IMR-90 (cell line): ENCODE data around the gene ZNF575. TPM values are rescaled to one million over a fixed set of nuclear protein-coding genes. Genes with fewer than 3 reads are reported as not detected.

Experiments
- ATAC-seq: fragments of 200-7000 bp; cut with Tn5 transposase; 2 replicates; pipeline ENCODE4 v1.9.1; 2020; ENCODE audit warnings: low read depth, mild to moderate bottlenecking, moderate library complexity
- BruUV-seq: library from RNA; stranded (reverse); fragments of 400-500 nt; replicated peaks from 2 replicates; lab custom pipeline; 2021; lab: Mats Ljungman, UMichigan
- CTCF ChIA-PET: fragments of 300-600 bp; formaldehyde crosslinking; extraction: SDS; loops from one replicate; lab custom pipeline; 2021; ENCODE audit warnings: antibody characterized with exemption; lab: Yijun Ruan, JAX
- POLR2A ChIA-PET: fragments of 300-600 bp; sonication (Branson Sonifier 250); formaldehyde crosslinking; loops from one replicate; lab custom pipeline; 2022; ENCODE audit warnings: antibody characterized with exemption; ENCODE audit not compliant: unreplicated experiment; lab: Charles Lee
- DNase-seq: peaks from one replicate; pipeline ENCODE4 v3.0.0; 2013
- H2AFZ ChIP-seq: replicated peaks from 2 replicates; pipeline ENCODE3; 2013; ENCODE audit warnings: low read length, mild to moderate bottlenecking; ENCODE audit not compliant: poor library complexity
- H2AK5ac ChIP-seq: 2 replicates; pipeline ENCODE4 v1.6.1; 2013; ENCODE audit warnings: low read depth, low read length, inconsistent platforms
- H2AK9ac ChIP-seq: replicated peaks from 2 replicates; pipeline ENCODE3; 2013; ENCODE audit warnings: mild to moderate bottlenecking, low read depth, low read length, moderate library complexity; ENCODE audit not compliant: poor library complexity
- H2BK120ac ChIP-seq: 2 replicates; pipeline ENCODE4 v1.6.1; 2013; ENCODE audit warnings: low read depth, low read length, inconsistent platforms
- H2BK15ac ChIP-seq: 3 replicates; pipeline ENCODE4 v1.6.1; 2013; ENCODE audit warnings: low read depth, low read length, inconsistent platforms
- H2BK20ac ChIP-seq: 2 replicates; pipeline ENCODE4 v1.6.1; 2013; ENCODE audit warnings: low read depth, mild to moderate bottlenecking, inconsistent platforms, low read length, moderate library complexity
- H2BK5ac ChIP-seq: 2 replicates; pipeline ENCODE4 v1.6.1; 2013; ENCODE audit warnings: mild to moderate bottlenecking, low read depth, low read length, inconsistent platforms; ENCODE audit not compliant: poor library complexity, severe bottlenecking
- H3K14ac ChIP-seq: replicated peaks from 2 replicates; pipeline ENCODE4 v1.6.1; 2013; ENCODE audit warnings: low read depth, low read length, inconsistent platforms
- H3K18ac ChIP-seq: 2 replicates; pipeline ENCODE4 v1.6.1; 2013; ENCODE audit warnings: low read depth, low read length, control low read depth
- H3K23ac ChIP-seq: 2 replicates; pipeline ENCODE4 v1.6.1; 2013; ENCODE audit warnings: low read depth, low read length, inconsistent platforms
- H3K27ac ChIP-seq: 2 replicates; pipeline ENCODE4 v1.5.1; 2013; ENCODE audit warnings: mild to moderate bottlenecking, control low read depth, low read length; ENCODE audit not compliant: insufficient read depth
- H3K27me3 ChIP-seq: 2 replicates; pipeline ENCODE4 v1.6.1; 2013; ENCODE audit warnings: low read length; ENCODE audit not compliant: control insufficient read depth, insufficient read depth
- H3K36me3 ChIP-seq: 2 replicates; pipeline ENCODE4 v1.6.1; 2013; ENCODE audit warnings: low read length, mixed read lengths; ENCODE audit not compliant: control insufficient read depth, insufficient read depth
- H3K4ac ChIP-seq: 2 replicates; pipeline ENCODE4 v1.6.1; 2013; ENCODE audit warnings: low read depth, low read length, inconsistent platforms
- H3K4me1 ChIP-seq: 2 replicates; pipeline ENCODE4 v1.6.1; 2013; ENCODE audit warnings: low read length, mixed read lengths; ENCODE audit not compliant: control insufficient read depth, insufficient read depth
- H3K4me2 ChIP-seq: 2 replicates; pipeline ENCODE4 v1.6.1; 2013; ENCODE audit warnings: low read depth, mild to moderate bottlenecking, control low read depth, low read length, moderate library complexity
- H3K4me3 ChIP-seq: 2 replicates; pipeline ENCODE4 v1.5.1; 2013; ENCODE audit warnings: low read depth, mild to moderate bottlenecking, control low read depth, low read length, moderate library complexity; ENCODE audit not compliant: insufficient read depth
- H3K56ac ChIP-seq: 2 replicates; pipeline ENCODE4 v1.6.1; 2013; ENCODE audit warnings: low read length, inconsistent platforms; ENCODE audit not compliant: insufficient read depth; ENCODE audit errors: extremely low read depth
- H3K79me1 ChIP-seq, 2 experiments: 2 replicates each; pipeline ENCODE4 v1.6.1; 2013; ENCODE audit warnings: low read length in 2 of 2, inconsistent platforms in 1 of 2, low read depth in 1 of 2
- H3K9ac ChIP-seq: 2 replicates; pipeline ENCODE4 v1.6.1; 2013; ENCODE audit warnings: low read depth, low read length, control low read depth
- H3K9me1 ChIP-seq: 2 replicates; pipeline ENCODE4 v1.6.1; 2013; ENCODE audit warnings: low read length, inconsistent platforms; ENCODE audit not compliant: insufficient read depth
- H3K9me3 ChIP-seq: 2 replicates; pipeline ENCODE4 v1.6.1; 2013; ENCODE audit warnings: low read length; ENCODE audit not compliant: control insufficient read depth, insufficient read depth
- H4K20me1 ChIP-seq: 2 replicates; pipeline ENCODE4 v1.6.1; 2013; ENCODE audit warnings: low read length, inconsistent platforms; ENCODE audit not compliant: insufficient read depth
- H4K5ac ChIP-seq: 2 replicates; pipeline ENCODE4 v1.6.1; 2013; ENCODE audit warnings: mild to moderate bottlenecking, low read depth, low read length, control low read depth
- H4K8ac ChIP-seq, 2 experiments: 2 replicates each; pipeline ENCODE4 v1.6.1; 2013; ENCODE audit warnings: low read depth in 2 of 2, low read length in 2 of 2, control low read depth in 1 of 2, inconsistent platforms in 1 of 2
- H4K91ac ChIP-seq: 2 replicates; pipeline ENCODE4 v1.6.1; 2013; ENCODE audit warnings: low read depth, low read length, inconsistent platforms; ENCODE audit not compliant: insufficient read depth
- BHLHE40 ChIP-seq: fragments of 150-350 bp; IDR thresholded peaks from 2 replicates; pipeline ENCODE4 v1.6.1; 2016; ENCODE audit warnings: mild to moderate bottlenecking, low read depth, low read length
- CEBPB ChIP-seq: IDR thresholded peaks from 2 replicates; pipeline ENCODE4 v1.6.1; 2012; ENCODE audit warnings: low read depth, low read length, improper control_type of control experiment
- CHD1 ChIP-seq: IDR thresholded peaks from 2 replicates; pipeline ENCODE4 v1.6.1; 2012; ENCODE audit warnings: low read depth, low read length, improper control_type of control experiment
- NFE2L2 ChIP-seq: fragments of 150-350 bp; IDR thresholded peaks from 2 replicates; pipeline ENCODE4 v1.6.1; 2016; ENCODE audit warnings: low read depth, mild to moderate bottlenecking, low read length
- RAD21 ChIP-seq: IDR thresholded peaks from 2 replicates; pipeline ENCODE4 v1.6.1; 2012; ENCODE audit warnings: low read length, improper control_type of control experiment
- USF2 ChIP-seq: fragments of 150-350 bp; IDR thresholded peaks from 2 replicates; pipeline ENCODE4 v1.6.1; 2017; ENCODE audit warnings: mild to moderate bottlenecking, antibody characterized with exemption, low read length, low read depth
- WGBS, 2 experiments: methylation state at CpG; one replicate each; pipeline versions ENCODE4 v1.1.5 to v1.1.7; 2013; ENCODE audit warnings: missing lambda C conversion rate in 2 of 2; ENCODE audit not compliant: insufficient read length in 1 of 2; ENCODE audit errors: extremely low coverage in 2 of 2; 5-methylcytosine and 5-hydroxymethylcytosine counted together
- dilution Hi-C: fragments of 300-500 bp; cut with HindIII; formaldehyde crosslinking; loops from one replicate; pipeline ENCODE4 v1.14.3; 2018; ENCODE audit warnings: low sequenced_read_pairs; ENCODE audit not compliant: unreplicated experiment
- in situ Hi-C: fragments of 300-500 bp; cut with MboI; formaldehyde crosslinking; loops from 3 replicates; pipeline ENCODE4 v1.14.3; 2019; ENCODE audit warnings: low sequenced_read_pairs, inconsistent platforms, mixed read lengths
- intact Hi-C: fragments of 100-400 bp; cut with micrococcal nuclease; formaldehyde crosslinking; loops from 2 replicates; pipeline ENCODE4 v1.10.0; 2022
- polyA plus RNA-seq, 3 experiments: library from polyadenylated mRNA; depleted of rRNA; stranded (reverse); fragments of >200 nt; gene quantifications; 2 replicates each; pipeline ENCODE4 v1.2.3, GENCODE V29; 2012; ENCODE audit warnings: low replicate concordance in 1 of 3
- total RNA-seq: library from RNA; depleted of rRNA; stranded (reverse); fragments of >200 nt; gene quantifications from 2 replicates; pipeline ENCODE4 v1.2.3, GENCODE V29; 2012

ZNF575 gene
- total and polyA plus RNA-seq, 2 of the 4 experiments (the other 2 are of a cell fraction): 0.77 TPM; not detected in 1

DNA sequence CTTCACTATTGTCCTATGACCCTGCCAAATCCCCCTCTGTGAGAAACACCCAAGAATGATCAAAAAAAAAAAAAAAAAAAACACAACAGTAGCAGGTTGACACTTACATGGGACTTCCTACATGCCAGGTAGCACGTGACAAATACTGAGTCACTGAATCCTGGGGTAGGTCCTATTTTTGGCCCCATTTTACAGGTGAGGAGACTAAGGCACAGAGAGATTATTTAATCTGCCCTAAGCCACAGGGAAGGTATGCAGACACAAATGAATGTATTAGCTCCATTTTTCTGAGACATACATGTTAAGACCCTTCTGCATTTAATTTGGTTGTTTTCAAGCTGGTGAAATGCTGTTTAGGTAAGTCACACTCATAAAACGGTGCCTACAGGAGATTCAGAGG, 15.7 kb downstream of the ZNF575 start:
- Histone ChIP-seq H2AK9ac (no peak overlapping the region), H2BK20ac (no peak overlapping the region), H3K9me3 (no peaks in the 10 kb centered on the region), H3K23ac (no peak overlapping the region), H3K14ac (no peak overlapping the region), H3K36me3 (peaks cover 37% of the 10 kb centered on the region), H3K4me1 (no peaks in the 10 kb centered on the region), H4K5ac (no peak overlapping the region), H3K4me2 (no peak overlapping the region), H3K9me1 (no peaks in the 10 kb centered on the region), H4K20me1 (no peaks in the 10 kb centered on the region), H3K27ac (no peak overlapping the region), H2BK120ac (no peak overlapping the region), H2BK15ac (no peak overlapping the region), H4K8ac (no peak overlapping the region), H2BK5ac (no peak overlapping the region), H3K4me3 (no peak overlapping the region), H2AK5ac (no peak overlapping the region), H4K91ac (no peak overlapping the region), H3K56ac (no peak overlapping the region), H3K4ac (no peak overlapping the region), H3K18ac (no peak overlapping the region), H2AFZ (no peak overlapping the region), H3K27me3 (no peaks in the 10 kb centered on the region), H3K79me1 (peaks cover 3 to 4% of the 10 kb centered on the region in 2 experiments; a peak in 1 of 4 replicates), H3K9ac (no peak overlapping the region)
- POLR2A ChIA-PET: no interaction called here
- dilution Hi-C loops (no loop called here), intact Hi-C loops (no loop called here), in situ Hi-C loops (no loop called here)
- ATAC-seq: no peak
- DNase-seq: no peak
- TF ChIP-seq CEBPB (no peak), BHLHE40 (no peak), CHD1 (no peak), RAD21 (no peak), NFE2L2 (no peak), USF2 (no peak)
- no TSS peak for BruUV-seq
- WGBS, 2 experiments: no CpG with 5 or more reads among the region's 2 CpGs
- CTCF ChIA-PET: no interaction called here
